ENCODE data around the gene OAS2. TPM values are rescaled to one million over a fixed set of nuclear protein-coding genes. Genes with fewer than 3 reads are reported as not detected.

Gene OAS2
- polyA plus RNA-seq, 1 donor (not counting 4 experiments of a cell fraction or from before 2014, with no cell fraction given): 92.7 TPM

DNA sequence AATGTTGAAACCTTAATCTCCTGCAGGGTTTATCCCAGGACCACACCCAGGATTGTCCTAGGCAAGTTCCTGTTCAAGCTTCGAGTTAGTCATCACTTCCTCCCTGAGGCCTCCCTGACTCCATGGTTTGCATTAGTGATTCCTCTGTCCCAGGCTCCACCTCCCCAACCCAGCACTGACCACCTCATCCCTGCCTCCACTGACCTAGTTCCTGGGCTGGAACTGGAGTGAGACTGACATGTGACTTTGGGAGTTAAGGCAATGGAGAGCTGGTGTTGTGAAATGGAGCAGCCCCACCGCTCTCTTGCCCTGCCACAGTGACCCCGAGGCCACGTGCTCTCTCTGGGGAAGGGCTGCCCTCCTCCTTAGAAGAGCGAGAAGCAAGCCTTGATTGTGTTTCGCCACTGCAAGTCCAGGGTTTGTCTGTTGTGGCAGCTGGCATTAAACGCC lies 62.4 kb downstream of the OAS2 start:
- H3K4me1 ChIP-seq (ENCODE audit: control insufficient read depth, extremely low read depth, insufficient read depth, low read length): peaks cover 21% of the 10 kb centered on the region
- peak overlapping the region; percentile 61 for H2AFZ ChIP-seq (ENCODE audit: control insufficient read depth, low read length)
- no peaks in the 10 kb centered on the region for H3K27me3 ChIP-seq (ENCODE audit: control insufficient read depth, extremely low read depth, insufficient read depth, low read length)
- DNase-seq (ENCODE audit: low read depth, low spot score) (peak; percentile 66), FAIRE-seq (peak; percentile 100)
- H3K9me1 ChIP-seq (ENCODE audit: control insufficient read depth, extremely low read depth, insufficient read depth, low read length): no peaks in the 10 kb centered on the region
- no peaks in the 10 kb centered on the region for H3K9me3 ChIP-seq (ENCODE audit: control insufficient read depth, low read depth, low read length)
- dilution Hi-C loops (cut with MboI; ENCODE audit: extremely low pct_ligation_motif_present, low sequenced_read_pairs): no loop called here
- no peaks in the 10 kb centered on the region for H3K79me2 ChIP-seq (ENCODE audit: control insufficient read depth, insufficient read depth, low read length)
- peak overlapping the region; percentile 42 for H3K9ac ChIP-seq (ENCODE audit: control insufficient read depth, extremely low read depth, insufficient read depth, low read length)
- no peak for TF ChIP-seq EZH2 (IDR thresholded peaks at IDR 0.05; ENCODE audit: low read length)
- TF ChIP-seq, protein P1, sequence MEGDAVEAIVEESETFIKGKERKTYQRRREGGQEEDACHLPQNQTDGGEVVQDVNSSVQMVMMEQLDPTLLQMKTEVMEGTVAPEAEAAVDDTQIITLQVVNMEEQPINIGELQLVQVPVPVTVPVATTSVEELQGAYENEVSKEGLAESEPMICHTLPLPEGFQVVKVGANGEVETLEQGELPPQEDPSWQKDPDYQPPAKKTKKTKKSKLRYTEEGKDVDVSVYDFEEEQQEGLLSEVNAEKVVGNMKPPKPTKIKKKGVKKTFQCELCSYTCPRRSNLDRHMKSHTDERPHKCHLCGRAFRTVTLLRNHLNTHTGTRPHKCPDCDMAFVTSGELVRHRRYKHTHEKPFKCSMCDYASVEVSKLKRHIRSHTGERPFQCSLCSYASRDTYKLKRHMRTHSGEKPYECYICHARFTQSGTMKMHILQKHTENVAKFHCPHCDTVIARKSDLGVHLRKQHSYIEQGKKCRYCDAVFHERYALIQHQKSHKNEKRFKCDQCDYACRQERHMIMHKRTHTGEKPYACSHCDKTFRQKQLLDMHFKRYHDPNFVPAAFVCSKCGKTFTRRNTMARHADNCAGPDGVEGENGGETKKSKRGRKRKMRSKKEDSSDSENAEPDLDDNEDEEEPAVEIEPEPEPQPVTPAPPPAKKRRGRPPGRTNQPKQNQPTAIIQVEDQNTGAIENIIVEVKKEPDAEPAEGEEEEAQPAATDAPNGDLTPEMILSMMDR (optimal IDR thresholded peaks at IDR 0.05 in 1 of 3, IDR thresholded peaks at IDR 0.05 in 1 of 3, conservative IDR thresholded peaks at IDR 0.05 in 1 of 3; ENCODE audit: extremely low read depth in 1 of 3, insufficient read depth in 2 of 3, low read length in 3 of 3): no peak
- no peaks in the 10 kb centered on the region for H4K20me1 ChIP-seq (ENCODE audit: control insufficient read depth, extremely low read depth, insufficient read depth, low read length)
- peak overlapping the region; percentile 47 for H3K4me2 ChIP-seq (ENCODE audit: control insufficient read depth, extremely low read depth, insufficient read depth, low read depth, low read length)
- H3K36me3 ChIP-seq (ENCODE audit: control insufficient read depth in 2 of 2, extremely low read depth in 1 of 2, insufficient read depth in 2 of 2, low read length in 2 of 2): no peaks in the 10 kb centered on the region
- H3K4me3 ChIP-seq (ENCODE audit: control insufficient read depth in 2 of 3, extremely low read depth in 1 of 3, insufficient read depth in 2 of 3, low read depth in 1 of 3, low read length in 3 of 3): no peak overlapping the region
- H3K27ac ChIP-seq (ENCODE audit: control insufficient read depth, insufficient read depth, low read length): peak overlapping the region; percentile 56

DNA sequence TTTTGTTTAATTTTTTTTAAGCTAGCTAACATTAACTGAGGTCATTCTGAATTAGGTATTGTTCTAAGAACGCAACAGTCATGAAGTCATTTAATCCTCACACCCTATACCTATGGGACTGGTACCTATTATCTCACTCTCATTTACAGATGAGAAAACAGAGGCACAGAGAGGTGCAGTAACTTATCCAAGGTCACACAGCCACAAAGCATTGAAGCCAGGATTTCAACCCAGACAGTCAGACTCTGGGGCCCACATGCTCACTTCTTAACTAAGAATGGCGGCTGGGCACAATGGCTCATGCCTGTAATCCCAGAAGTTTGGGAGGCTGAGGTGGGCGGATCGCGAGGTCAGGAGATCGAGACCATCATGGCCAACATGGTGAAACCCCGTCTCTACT lies 63.2 kb downstream of the OAS2 start:
- H2AFZ ChIP-seq (ENCODE audit: control insufficient read depth, low read length): no peak overlapping the region
- no peak for DNase-seq (ENCODE audit: low read depth, low spot score)
- H4K20me1 ChIP-seq (ENCODE audit: control insufficient read depth, extremely low read depth, insufficient read depth, low read length): no peaks in the 10 kb centered on the region
- H3K27me3 ChIP-seq (ENCODE audit: control insufficient read depth, extremely low read depth, insufficient read depth, low read length): no peaks in the 10 kb centered on the region
- H3K4me1 ChIP-seq (ENCODE audit: control insufficient read depth, extremely low read depth, insufficient read depth, low read length): peaks cover 21% of the 10 kb centered on the region
- dilution Hi-C loops (cut with MboI; ENCODE audit: extremely low pct_ligation_motif_present, low sequenced_read_pairs): no loop called here
- no peaks in the 10 kb centered on the region for H3K36me3 ChIP-seq (ENCODE audit: control insufficient read depth in 2 of 2, extremely low read depth in 1 of 2, insufficient read depth in 2 of 2, low read length in 2 of 2)
- no peak overlapping the region for H3K4me2 ChIP-seq (ENCODE audit: control insufficient read depth, extremely low read depth, insufficient read depth, low read depth, low read length)
- no peaks in the 10 kb centered on the region for H3K9me3 ChIP-seq (ENCODE audit: control insufficient read depth, low read depth, low read length)
- H3K9me1 ChIP-seq (ENCODE audit: control insufficient read depth, extremely low read depth, insufficient read depth, low read length): no peaks in the 10 kb centered on the region
- no peak overlapping the region for H3K27ac ChIP-seq (ENCODE audit: control insufficient read depth, insufficient read depth, low read length)
- no peak overlapping the region for H3K9ac ChIP-seq (ENCODE audit: control insufficient read depth, extremely low read depth, insufficient read depth, low read length)
- no peak for TF ChIP-seq EZH2 (IDR thresholded peaks at IDR 0.05; ENCODE audit: low read length)
- TF ChIP-seq, protein P1 (optimal IDR thresholded peaks at IDR 0.05 in 1 of 3, IDR thresholded peaks at IDR 0.05 in 1 of 3, conservative IDR thresholded peaks at IDR 0.05 in 1 of 3; ENCODE audit: extremely low read depth in 1 of 3, insufficient read depth in 2 of 3, low read length in 3 of 3): no peak
- no peak for FAIRE-seq
- H3K4me3 ChIP-seq (ENCODE audit: control insufficient read depth in 2 of 3, extremely low read depth in 1 of 3, insufficient read depth in 2 of 3, low read depth in 1 of 3, low read length in 3 of 3): no peak overlapping the region
- no peaks in the 10 kb centered on the region for H3K79me2 ChIP-seq (ENCODE audit: control insufficient read depth, insufficient read depth, low read length)

Measured in keratinocyte (primary cell).